K562 (cell line): ENCODE measurements around the gene NUBPL. TPM values are rescaled to one million over a fixed set of nuclear protein-coding genes. Genes with fewer than 3 reads are reported as not detected.

ENCODE experiments used
- CEBPZ ChIP-seq: fragments of 150-350 bp; IDR thresholded peaks from 2 replicates; pipeline ENCODE4 v1.6.1; 2014; ENCODE audit warnings: low read depth, mild to moderate bottlenecking, low read length, borderline replicate concordance
- FOXP4 ChIP-seq: sonication (generic); formaldehyde crosslinking; IDR thresholded peaks from 2 replicates; pipeline ENCODE4 v1.8.0; 2022; ENCODE audit warnings: mild to moderate bottlenecking, missing genetic modification reagents, borderline replicate concordance
- NFE2 ChIP-seq: IDR thresholded peaks from 2 replicates; pipeline ENCODE4 v1.6.1; 2014; ENCODE audit warnings: antibody characterized with exemption, low read depth
- PRPF4 ChIP-seq: fragments of 200-400 bp; formaldehyde crosslinking; IDR thresholded peaks from one replicate; pipeline ENCODE4 v1.6.1; 2017; ENCODE audit warnings: low read length, low read depth, mild to moderate bottlenecking; ENCODE audit not compliant: insufficient read depth, poor library complexity, severe bottlenecking
- TSHZ1 ChIP-seq: fragments of 250-450 bp; sonication (Bioruptor Pico); IDR thresholded peaks from 2 replicates; pipeline ENCODE4 v1.4.0; 2020; ENCODE audit warnings: mild to moderate bottlenecking, moderate library complexity
- ZEB2 ChIP-seq: fragments of 450-650 bp; IDR thresholded peaks from 2 replicates; pipeline ENCODE4 v1.6.1; 2016
- polyA plus RNA-seq, 8 experiments: library from polyadenylated mRNA; depleted of rRNA in 4 of 8; stranded (reverse) in 5 of 8; unstranded in 3 of 8; fragments of >200 nt; fragmentation: Nextera tagmentation in 2 of 8; fragmentation: Illumina TruSeq in 1 of 8; extraction: Ambion mirVana in 2 of 8; extraction: Trizol in 1 of 8; gene quantifications; 2 replicates each; pipeline versions ENCODE4 v1.2.1 to v1.2.3, GENCODE V29; 2011 to 2014; ENCODE audit warnings: inconsistent platforms in 1 of 8, missing spikeins in 1 of 8
- total RNA-seq, 7 experiments: library from RNA; depleted of rRNA in 6 of 7; stranded (reverse); fragments of >200 nt in 6 of 7; fragmentation: Illumina TruSeq in 2 of 7; extraction: Trizol in 2 of 7; gene quantifications; 2 replicates each; pipeline versions ENCODE4 v1.2.1 to v1.2.3, GENCODE V29; 2011 to 2021; ENCODE audit warnings: low replicate concordance in 1 of 7

NUBPL gene
- total and polyA plus RNA-seq, 9 of the 15 experiments (the other 6 are each of a cell fraction or from before 2014, with no cell fraction given), result 3.2 to 8.7 (median 6.1) TPM

- TF ChIP-seq FOXP4 (CRISPR knock-in tag) (no peak), CEBPZ (no peak), ZEB2 (no peak), PRPF4 (no peak), TSHZ1 (no peak), NFE2 (no peak)
These were observed 111.5 kb downstream of the NUBPL start (continued) for GRCh38 chr14:31672709-31673108.
